Brain pericyte (primary cell): Measurements from ENCODE around the gene PCGF3.
"Not testable (repeated sequence)": the region's sequence is repeated elsewhere in the genome, so short reads cannot be mapped to it uniquely, and the experiment has no call there.

ENCODE experiments used
- DNase-seq: peaks from one replicate; pipeline ENCODE4 v3.0.0-alpha.2; 2012; ENCODE audit warnings: low read depth, low spot score

The PCGF3 gene

DNA sequence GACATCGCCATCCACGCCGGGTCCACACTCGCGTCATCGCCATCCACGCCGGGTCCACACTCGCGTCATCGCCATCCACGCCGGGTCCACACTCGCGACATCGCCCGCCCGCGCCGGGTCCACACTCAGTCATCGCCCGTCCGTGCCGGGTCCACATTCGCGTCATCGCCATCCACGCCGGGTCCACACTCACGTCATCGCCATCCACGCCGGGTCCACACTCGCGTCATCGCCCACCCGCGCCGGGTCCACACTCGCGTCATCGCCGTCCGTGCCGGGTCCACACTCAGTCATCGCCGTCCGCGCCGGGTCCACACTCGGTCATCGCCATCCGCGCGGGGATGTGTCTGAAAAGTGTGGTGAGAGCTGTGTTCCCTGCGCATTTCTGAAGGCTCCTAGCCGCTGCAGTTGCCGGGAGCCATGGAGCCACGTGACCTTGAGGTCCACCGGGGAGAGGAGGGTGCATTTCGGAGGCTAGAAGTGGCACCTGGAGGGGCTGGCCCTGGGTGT, 17.3 kb downstream of the PCGF3 start:
- no peak for DNase-seq

GRCh38 chr4:723751-724530, 18.3 kb downstream of the PCGF3 start:
- no peak for DNase-seq

GRCh38 chr4:725391-726234, 20.0 kb downstream of the PCGF3 start:
- DNase-seq: no peak

GRCh38 chr4:726235-726787, 20.7 kb downstream of the PCGF3 start:
- no peak for DNase-seq

DNA sequence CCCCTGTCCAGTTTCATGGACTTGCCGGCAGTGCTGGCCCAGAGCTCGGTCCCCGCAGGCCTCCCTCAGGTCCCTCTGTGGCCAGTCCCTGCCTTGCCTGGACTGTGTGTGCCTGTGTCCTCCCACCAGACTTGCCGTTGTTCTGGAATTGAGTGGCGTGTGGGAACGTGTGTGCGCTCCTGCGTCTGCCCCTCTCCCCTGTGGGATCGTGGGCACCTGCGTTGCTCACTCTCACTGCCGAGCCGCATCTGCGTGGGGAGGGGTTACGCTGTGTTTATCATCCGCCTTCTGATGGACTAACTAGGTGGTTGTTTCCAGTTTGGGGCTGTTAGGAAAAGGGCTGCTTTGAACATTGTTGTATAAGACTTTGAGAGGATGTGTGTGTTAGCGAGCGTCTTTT, 21.2 kb downstream of the PCGF3 start:
- no peak for DNase-seq

DNA sequence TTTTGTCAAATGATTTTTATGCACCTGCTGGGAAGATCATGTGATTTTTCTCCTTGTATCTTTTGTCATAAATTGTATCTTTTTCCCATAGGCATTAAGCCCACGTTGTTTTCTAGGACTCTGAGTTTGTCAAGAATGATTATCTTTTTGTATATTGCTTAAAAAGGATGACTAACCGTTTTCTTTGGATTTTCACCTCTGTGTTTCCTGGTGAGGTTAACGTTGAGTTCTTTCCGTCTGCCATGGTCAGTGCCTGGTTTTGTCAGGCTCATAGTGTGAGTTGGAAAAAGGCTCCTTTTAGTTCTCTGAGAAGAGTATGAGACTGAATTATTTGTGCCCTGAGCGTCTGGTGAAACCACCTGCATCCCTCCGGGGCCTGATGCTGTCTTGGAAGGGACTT, 21.9 kb downstream of the PCGF3 start:
- no peak for DNase-seq

GRCh38 chr4:729336-730315, 24.0 kb downstream of the PCGF3 start:
- DNase-seq: no peak

DNA sequence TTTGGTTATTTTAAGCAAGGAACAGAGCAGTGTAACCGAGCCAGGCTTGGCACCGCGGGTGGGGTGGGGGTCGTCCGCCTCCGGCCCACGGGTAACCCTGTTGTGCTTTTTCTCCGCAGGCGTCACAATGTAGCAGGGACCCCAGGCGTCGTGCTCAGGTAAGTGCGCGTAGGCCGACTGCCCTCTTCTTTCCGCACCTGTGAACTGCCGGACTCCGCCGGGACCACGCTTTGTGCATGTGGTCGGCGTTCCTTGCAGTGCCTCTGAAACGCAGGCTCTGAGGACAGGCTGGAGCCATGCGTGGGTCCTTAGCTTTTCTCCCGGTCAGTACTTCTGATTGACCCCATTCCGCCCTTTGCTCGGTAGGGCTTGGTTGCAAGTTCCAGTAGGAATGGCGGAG, 24.9 kb downstream of the PCGF3 start:
- no peak for DNase-seq

GRCh38 chr4:730946-731904, 25.6 kb downstream of the PCGF3 start:
- DNase-seq: not testable (repeated sequence)

GRCh38 chr4:731954-732353, 26.3 kb downstream of the PCGF3 start:
- not testable (repeated sequence) for DNase-seq

DNA sequence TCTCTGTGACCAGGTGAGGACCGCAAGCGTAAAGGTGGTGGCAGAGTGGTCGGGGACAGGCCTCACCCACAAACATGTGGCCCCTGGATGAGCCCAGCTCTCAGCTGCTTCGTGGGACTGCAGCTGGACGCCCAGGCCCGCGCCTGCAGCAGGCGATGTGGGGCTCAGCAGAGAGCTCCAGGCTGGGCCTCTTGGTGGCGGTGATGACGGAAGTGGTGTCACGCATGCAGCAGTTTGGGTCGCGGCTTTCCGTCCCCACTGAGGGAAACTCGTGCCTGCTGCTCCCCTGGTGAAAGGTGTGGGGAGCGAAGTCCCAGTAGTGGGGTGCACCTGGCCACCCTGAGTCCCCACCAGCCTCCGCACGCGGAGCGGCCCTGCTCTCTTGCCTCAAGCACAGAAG, 26.9 kb downstream of the PCGF3 start:
- DNase-seq: no peak

GRCh38 chr4:732911-733630, 27.4 kb downstream of the PCGF3 start:
- no peak for DNase-seq

GRCh38 chr4:733631-733980, 28.0 kb downstream of the PCGF3 start:
- no peak for DNase-seq

GRCh38 chr4:734075-734474, 28.4 kb downstream of the PCGF3 start:
- no peak for DNase-seq

DNA sequence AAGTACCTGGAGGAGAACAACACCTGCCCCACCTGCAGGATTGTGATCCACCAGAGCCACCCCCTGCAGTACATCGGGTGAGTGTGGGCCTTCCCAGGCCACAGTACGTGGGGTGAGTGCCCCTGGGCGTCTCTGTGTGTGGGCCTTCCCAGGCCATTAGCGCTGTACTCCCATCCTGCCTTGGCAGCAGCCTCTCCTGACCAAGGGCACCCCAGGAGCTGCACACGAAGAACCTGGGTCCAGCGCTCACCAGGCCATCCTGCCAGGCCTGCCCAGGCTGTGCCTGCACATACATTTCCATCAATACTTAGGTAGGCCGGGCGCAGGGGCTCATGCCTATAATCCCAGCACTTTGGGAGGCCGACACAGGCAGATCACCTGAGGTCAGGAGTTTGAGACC, 29.3 kb downstream of the PCGF3 start:
- no peak for DNase-seq

- DNase-seq: no peak
Observed at GRCh38 chr4:735583-735982, 30.0 kb downstream of the PCGF3 start.

- not testable (repeated sequence) for DNase-seq
Observed at GRCh38 chr4:736561-736960, 30.9 kb downstream of the PCGF3 start.

DNA sequence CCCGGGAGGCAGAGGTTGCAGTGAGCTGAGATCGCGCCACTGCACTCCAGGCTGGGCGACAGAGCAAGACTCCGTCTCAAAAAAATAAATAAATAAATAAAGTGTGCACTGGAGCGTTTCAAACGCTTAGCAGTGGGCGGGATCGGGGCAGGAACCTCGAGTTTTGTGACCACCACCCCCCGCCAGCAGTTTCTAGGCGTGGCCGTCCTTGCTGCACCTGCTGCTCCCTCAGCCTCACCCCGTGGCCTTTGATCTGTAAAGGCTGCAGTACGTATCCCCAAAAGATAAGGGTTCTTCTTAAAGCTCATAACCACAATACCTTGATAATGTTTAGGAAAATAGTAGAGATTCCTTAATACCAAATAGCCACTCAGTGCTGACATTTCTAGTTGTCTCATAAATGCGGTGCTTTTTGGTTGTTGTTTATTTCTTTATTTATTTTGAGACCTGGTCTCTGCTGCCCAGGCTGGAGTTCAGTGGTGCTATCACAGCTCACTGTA, 33.2 kb downstream of the PCGF3 start:
- no peak for DNase-seq

- DNase-seq: no peak
Observed at GRCh38 chr4:739569-739968, 33.9 kb downstream of the PCGF3 start.
